CD4-positive, alpha-beta T cell treated with Interleukin-4 for 4 hours (primary cell): ENCODE data around the gene UPK1B.

Source experiments
- DNase-seq: peaks from one replicate; pipeline ENCODE4 v3.0.0-alpha.2; 2020

The UPK1B gene

GRCh38 chr3:119177321-119177720, 3.9 kb downstream of the UPK1B start:
- no peak for DNase-seq

- DNase-seq = no peak
Measured at GRCh38 chr3:119181765-119182164, 8.4 kb downstream of the UPK1B start.

- no peak for DNase-seq
Measured at GRCh38 chr3:119184111-119184510, 10.7 kb downstream of the UPK1B start.

- DNase-seq = no peak
Measured at GRCh38 chr3:119184796-119185570, 11.6 kb downstream of the UPK1B start.

DNA sequence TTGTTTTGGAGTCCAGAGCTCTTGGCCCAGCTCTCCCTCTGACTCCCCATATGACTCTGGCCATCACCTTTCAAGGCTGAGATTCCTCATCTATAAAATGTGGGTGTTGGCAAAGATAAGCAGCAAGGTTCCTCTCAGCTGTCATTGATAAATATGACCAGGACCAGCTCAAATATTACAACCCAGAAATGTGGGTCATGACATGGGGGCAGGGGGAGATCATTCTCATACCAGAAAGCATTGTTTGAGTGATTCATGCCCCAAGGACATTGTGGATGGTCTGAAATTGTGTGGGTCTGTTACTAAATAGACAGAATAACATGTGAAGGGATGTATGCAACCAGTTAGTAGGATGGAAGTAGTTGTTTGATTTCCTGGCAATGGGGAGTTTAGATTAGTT, 13.9 kb downstream of the UPK1B start:
- no peak for DNase-seq

DNA sequence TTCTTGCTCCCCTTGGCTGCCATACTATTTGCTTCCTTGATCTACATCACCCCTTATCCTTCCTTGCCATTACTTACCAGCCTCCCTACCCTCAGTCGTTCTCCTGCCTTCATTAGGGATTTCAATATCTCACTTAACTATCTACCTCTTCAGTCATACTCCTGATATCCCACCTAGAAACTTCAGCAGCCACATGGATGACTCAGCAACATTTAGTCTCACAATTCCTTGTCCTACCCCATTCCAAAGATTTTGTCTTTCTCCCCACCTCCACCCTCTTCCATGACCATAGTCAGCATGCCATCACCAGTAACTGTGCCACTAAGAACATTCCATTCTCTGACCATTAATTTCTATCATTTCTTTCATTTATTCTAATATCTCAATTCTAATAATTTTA, 18.4 kb downstream of the UPK1B start:
- DNase-seq = no peak

- no peak for DNase-seq
Measured at GRCh38 chr3:119194237-119195150, 21.1 kb downstream of the UPK1B start.

GRCh38 chr3:119195151-119195476, 21.7 kb downstream of the UPK1B start:
- DNase-seq = no peak

DNA sequence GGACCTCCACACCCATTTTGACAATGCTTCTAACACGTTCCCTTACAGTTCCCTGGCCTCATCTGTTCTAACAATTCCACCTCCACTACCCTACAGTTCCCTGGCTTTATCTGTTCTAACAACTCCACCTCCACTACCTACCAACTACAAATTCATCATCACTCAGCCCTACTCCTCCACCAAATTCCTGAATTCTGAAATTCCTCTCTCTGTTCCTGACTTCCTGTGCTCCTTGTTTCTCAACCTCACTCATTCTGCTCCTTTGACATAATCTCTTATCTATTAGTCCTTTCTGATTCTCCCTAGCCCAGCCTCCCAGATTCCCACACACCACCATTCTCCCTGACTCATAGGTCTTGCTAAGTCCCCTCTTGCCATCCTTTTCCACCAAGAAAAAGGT, 22.5 kb downstream of the UPK1B start:
- DNase-seq = no peak

DNA sequence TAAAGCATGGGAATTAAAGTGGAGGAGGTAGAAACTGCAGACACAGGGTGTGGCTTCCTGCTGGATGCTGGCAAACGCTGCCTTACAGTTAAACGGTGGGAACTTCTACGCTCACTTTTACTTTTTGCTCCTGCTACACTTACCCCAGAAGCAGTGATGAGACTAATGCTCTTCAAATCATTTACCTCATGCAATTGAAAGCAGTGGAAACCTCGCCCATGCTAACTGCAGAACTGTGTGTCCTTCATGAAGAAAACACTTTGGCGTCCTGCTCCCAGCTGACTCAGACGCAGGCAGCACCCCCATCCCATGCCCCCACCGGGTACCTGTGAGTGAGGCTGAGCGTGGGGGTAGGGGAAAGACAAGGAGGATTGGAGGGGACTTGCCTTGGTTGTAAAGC, 31.8 kb downstream of the UPK1B start:
- no peak for DNase-seq

DNA sequence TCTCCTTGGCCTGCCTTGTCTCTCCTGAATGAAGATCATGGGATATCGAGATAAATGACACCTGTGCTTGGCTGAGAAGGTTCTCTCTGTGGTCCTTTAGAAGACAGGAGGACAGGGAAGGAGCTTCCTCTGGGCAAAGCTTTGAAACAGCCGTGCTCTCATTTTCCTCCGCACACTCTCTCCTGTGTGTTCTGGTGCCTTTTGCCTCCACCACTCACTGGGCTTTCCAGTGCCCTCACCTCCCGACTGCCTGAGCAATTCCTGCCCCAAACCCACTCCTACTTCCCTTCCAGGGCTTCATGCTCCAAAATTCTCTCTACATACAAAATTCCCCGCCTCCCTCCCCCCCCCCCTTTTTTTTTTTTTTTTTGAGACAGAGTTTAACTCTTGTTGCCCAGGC, 32.3 kb downstream of the UPK1B start:
- no peak for DNase-seq

DNA sequence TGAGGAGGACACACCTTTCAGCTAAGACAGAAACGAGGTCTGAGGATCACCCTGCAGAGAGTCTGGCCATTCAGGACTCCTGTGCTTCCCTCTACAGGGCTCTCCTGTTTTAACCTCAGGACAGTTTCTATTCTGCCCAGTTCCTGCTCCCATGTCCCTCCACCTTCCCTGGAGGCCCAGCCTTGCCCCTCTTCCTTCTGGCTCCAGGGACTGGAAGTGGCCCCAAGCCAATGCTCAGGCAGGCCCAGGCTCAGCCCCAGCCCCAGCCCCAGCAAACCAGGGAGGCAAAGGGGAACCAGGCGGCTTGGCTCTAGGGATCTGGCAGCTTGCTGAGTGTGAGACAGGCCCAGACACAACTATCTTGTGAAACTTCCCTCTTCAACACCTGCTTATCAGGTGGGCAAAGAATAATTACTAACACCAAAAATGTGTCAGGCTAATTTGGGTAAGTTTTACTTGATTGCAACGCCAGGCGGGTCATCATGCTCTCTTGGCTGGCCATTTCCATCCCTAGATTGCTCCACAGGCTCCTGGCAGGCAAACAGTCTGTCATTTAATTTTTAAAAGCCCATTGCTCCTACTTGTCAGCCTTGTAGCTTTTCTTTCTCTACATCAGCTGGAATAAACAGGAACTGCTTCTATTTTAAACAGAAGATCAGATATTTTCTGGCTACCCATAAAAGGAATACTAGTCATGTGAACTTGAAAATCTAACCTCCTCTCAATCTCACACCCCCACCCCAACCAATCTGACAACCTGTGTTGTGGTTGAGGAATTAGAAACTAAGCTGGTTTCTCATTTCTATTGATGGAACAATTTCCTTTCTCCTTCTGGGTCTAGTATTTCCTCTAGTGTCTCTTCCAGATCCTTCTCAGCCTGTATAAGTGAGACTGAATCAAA, 33.5 kb downstream of the UPK1B start:
- DNase-seq = no peak

DNA sequence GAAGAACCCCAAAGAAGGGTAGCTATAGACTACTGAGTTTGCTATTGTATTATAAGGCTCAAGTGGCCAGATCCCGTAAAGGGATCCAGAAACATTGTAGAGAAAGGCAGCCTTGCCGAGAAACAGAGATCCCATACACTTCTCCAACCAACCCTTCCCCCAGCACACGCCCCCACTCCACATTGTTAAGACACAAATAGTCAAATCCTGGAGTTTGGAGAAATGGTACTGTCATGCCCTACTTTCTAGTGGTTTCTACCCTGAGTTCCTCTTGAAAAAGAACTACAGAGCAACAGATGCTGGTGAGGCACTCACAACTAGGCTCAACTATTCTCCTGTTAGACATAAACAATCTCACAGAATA, 34.1 kb downstream of the UPK1B start:
- DNase-seq = no peak

DNA sequence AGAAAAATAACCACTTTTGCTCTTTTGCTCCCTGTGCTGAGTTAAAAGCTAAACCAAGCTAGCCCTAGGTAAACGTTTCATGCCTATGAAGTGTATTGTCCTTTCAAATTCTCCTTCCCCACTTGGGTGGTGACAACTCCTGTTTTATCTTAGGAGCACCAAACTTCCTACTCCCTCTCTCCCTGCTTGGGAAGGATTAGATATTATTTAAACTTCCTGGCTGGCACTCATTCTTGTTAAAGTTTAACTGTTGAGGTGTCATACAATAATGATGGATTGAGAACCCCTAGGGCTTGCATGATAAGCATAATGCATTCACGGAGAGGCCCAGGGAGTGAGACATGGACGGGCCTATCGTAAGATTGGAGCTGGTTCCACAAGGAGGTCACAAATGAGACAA, 37.8 kb downstream of the UPK1B start:
- DNase-seq = no peak

DNA sequence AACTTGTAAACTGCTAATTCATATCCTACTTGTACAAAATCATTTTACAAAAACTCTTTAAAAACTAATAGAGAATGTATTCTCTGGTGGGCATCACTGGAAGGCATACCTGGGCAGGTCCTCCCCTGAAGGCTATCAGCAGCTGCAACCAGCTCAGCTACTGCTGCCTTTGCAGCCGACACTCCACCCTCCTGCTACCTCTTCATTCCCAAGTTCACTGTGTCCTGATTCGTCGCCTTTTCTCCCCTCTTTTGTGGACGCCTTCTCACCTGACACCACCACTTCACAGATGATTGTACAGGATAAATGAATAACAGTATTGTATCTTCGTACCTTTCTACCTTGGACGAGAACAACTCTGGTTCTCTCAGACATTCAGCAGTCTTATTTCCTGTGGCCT, 38.4 kb downstream of the UPK1B start:
- no peak for DNase-seq

- peak; percentile 45 for DNase-seq
Measured at GRCh38 chr3:119219069-119219468, 45.7 kb downstream of the UPK1B start.

DNA sequence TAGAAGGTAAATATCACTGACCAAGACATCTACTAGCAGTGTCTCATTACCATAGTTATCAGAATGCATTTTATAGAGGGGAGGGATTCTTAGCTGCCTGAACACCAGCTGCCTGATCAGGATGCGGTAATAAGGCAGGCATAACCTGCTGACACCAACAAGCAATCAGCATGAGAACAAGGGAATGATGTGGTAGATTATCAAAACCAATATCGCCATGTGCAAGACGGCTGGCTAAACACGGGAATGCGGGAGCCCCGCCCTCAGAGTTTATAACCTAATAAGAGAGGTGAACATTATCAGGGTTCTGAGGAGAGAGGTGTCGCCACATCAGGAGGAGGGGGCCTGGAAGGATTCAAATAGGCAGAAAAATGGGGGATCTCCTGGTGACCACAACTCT, 46.8 kb downstream of the UPK1B start:
- DNase-seq = no peak

DNA sequence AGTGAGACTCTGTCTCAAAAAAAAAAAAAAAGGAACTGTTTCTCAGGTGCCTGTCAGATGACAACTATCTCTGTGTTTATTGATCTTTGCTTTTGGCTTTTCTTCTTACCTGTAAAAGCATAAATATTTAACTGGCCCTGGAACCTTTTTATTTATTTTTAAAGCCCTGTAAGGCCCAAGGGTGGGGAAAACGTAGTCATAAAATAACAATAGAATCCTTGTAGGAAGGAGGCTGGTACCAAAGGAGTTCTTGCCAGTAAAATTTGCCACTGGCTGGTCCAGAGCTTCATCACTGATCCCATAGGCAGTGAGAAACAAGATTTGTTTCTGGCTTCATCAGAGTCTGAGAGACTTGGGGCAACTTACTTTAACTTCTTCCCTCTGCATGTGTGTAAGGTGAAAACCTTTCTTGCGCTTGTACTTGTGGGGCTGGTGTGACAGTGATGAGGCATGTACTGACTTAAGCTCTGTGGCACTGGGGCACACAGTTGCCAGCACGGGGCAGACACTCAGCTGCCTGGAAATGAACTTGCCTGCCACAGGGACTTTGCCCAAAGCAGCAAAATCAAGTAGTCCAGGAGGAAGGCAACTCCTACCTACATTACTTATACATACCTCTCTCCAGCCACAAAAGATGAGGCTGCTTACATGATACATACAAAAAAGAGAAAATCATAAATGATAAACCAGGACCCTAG, 47.7 kb downstream of the UPK1B start:
- DNase-seq = no peak

- DNase-seq = no peak
Measured at GRCh38 chr3:119221779-119222320, 48.5 kb downstream of the UPK1B start.

- DNase-seq = no peak
Measured at GRCh38 chr3:119222391-119222790, 49.0 kb downstream of the UPK1B start.

DNA sequence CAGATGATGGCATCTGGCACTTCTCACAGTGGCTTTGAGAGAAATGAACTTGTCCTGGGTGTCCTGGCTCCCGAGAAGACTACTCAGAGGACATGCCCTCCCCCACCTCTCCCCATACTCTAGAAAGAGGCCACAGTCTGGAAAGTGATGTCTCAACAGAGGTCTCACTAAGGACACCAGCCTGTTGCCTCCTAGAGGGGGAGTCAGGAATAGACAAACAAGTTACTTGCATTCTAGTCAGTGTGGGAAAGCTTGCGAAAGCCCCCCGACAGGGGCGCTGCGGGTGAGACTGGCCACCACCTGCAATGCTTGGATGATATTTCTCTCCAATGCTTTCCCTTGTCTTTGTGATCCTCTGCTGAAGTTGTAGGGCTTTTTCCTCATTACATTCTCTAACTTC, 50.1 kb downstream of the UPK1B start:
- no peak for DNase-seq

- no peak for DNase-seq
Measured at GRCh38 chr3:119225121-119225520, 51.7 kb downstream of the UPK1B start.
